GM19467 (cell line): ENCODE results near the gene ADAMTS8.

Experiments used
- ATAC-seq: cut with Tn5 transposase; IDR thresholded peaks from one replicate; pipeline ENCODE4 v1.9.1; 2021; ENCODE audit warnings: mild to moderate bottlenecking, moderate library complexity; ENCODE audit not compliant: unreplicated experiment

Gene ADAMTS8, protein sequence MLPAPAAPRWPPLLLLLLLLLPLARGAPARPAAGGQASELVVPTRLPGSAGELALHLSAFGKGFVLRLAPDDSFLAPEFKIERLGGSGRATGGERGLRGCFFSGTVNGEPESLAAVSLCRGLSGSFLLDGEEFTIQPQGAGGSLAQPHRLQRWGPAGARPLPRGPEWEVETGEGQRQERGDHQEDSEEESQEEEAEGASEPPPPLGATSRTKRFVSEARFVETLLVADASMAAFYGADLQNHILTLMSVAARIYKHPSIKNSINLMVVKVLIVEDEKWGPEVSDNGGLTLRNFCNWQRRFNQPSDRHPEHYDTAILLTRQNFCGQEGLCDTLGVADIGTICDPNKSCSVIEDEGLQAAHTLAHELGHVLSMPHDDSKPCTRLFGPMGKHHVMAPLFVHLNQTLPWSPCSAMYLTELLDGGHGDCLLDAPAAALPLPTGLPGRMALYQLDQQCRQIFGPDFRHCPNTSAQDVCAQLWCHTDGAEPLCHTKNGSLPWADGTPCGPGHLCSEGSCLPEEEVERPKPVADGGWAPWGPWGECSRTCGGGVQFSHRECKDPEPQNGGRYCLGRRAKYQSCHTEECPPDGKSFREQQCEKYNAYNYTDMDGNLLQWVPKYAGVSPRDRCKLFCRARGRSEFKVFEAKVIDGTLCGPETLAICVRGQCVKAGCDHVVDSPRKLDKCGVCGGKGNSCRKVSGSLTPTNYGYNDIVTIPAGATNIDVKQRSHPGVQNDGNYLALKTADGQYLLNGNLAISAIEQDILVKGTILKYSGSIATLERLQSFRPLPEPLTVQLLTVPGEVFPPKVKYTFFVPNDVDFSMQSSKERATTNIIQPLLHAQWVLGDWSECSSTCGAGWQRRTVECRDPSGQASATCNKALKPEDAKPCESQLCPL

GRCh38 chr11:130428316-130429119 lies at the start of gene ADAMTS8:
Gene ADAMTS8 (minus strand): TSS chr11:130428609. CDS start chr11:130428286, 323 bp downstream.
- no peak for ATAC-seq

DNA sequence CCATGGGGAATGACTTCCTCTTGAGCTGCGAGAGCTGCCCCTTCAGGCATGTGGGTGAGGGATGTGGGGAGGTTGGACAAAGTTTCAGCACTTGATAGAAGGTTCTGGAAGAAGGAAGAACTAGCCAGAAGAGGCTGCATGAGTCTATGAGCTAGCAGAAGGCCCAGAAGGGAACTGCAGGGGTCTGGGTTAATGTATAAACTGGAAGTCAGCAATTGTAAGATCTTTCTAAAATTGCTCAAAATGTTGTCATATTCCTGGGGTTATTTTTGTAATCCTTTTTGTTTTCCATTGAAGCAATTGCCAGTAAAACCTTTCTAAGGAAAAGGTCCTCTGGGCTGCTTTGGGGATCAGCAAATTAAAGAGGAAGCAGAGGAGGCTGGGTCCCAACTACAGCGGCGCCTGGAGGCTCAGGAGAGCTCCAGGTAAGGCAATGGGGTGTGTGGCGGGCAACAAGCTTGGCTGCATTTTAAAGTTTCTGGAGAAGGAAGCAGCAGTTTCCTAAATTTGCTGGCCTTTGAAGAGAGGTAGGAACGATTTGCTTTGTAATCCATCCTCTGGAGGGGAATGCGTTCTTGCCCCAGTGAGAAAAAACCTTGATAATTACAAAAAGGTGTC lies 49.3 kb upstream of the ADAMTS8 start:
- no peak for ATAC-seq

DNA sequence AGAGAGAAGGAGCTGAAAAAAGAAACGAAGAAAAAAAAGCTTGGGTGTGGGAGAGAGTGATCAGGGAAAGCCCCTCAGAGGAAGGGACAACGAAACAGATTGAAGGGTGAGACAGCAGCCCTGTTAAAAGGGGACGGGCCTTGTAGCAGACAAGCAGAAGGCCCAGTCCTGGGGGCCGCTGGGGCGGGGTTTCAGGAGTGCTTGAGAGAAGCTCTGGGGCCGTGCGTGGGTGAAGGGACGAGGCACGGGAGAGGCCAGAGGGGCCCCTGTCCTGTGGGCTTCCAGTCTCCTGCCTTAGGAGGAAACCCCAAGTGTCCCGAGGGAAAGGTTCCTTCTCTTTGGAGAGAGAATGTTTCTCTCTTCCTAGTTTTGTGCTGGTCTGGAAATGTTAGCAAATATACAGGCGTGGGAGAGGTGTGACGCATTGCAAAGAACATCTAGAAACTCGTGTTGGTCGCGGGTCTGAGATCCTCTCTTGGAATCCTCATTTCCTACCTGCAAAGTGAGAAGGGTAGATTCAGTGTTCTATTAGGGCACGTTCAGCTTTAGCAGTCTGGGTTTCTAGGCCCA lies 48.6 kb upstream of the ADAMTS8 start:
- ATAC-seq, result no peak

- no peak for ATAC-seq
These were observed 48.0 kb upstream of the ADAMTS8 start for GRCh38 chr11:130476200-130476921.

DNA sequence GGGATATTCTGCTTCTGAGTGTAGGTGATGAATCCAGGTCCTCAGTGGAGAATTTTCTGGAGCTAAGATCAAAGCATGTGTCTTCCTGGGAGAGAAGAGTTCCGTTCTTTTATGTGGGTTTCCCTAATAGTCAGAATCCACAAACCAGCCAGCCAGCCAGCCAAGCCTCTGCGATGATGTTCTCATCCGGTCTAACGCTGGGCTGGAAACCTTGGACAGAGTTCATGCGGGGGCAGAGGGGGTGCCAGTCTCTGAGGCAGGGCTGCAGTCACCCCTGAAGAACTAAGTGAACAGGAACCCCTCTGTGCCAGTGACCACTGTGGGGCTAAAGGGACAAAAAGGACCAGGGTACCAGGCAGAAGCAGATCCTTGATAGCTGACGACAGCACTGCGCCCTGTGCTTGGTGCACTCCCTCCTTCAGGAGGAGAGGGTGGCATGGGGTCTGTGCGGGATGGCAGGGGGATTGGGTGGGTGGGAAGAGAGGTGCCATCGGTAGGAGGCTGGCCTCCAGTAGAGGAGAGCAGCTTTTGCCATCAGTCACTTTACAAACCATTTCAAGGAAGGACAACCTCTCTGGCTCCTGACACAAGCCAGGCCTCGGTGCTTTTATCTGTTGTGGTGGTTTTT lies 47.1 kb upstream of the ADAMTS8 start:
- ATAC-seq, result no peak

- no peak for ATAC-seq
These were observed 46.4 kb upstream of the ADAMTS8 start for GRCh38 chr11:130474637-130475400.

GRCh38 chr11:130473795-130474377 lies 45.5 kb upstream of the ADAMTS8 start:
- ATAC-seq, result no peak

- ATAC-seq, result no peak
These were observed 44.8 kb upstream of the ADAMTS8 start for GRCh38 chr11:130473056-130473794.

GRCh38 chr11:130472434-130472961 lies 44.1 kb upstream of the ADAMTS8 start:
- no peak for ATAC-seq

DNA sequence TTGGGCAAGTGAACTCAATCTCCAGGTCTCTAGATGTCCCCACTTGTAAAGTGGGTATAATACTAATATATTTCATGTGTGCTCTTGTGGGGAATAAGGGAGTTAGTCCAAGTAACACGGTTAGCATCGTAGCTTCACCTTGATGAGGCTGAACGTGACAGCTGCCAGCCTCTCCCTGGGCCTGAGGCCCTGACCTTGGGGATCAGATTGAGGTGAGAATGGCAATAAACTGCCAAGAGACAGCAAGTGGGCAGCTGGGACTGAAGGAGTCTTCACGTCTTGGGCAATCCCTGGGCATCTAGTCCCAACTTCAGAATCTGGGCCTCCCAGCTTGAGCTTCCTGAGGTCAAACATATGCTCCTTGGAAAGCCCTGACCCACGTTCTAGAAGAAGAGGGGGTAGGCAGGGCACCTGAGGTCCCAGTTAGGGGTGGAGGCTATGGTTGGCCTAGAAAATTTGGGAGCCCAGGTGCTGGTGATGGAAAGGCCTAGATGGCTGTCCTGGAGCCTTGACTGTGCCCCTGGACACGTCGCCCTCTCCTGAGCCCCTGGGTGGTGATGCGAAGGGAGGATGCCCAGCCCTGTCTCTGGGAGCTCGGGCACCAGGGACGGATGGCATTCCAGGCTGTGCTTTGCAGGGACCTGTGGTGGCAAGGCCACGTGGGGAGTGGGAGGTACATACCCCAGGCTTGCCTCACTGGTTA lies 43.5 kb upstream of the ADAMTS8 start:
- no peak for ATAC-seq

- ATAC-seq, result no peak
These were observed 42.7 kb upstream of the ADAMTS8 start for GRCh38 chr11:130470832-130471706.

DNA sequence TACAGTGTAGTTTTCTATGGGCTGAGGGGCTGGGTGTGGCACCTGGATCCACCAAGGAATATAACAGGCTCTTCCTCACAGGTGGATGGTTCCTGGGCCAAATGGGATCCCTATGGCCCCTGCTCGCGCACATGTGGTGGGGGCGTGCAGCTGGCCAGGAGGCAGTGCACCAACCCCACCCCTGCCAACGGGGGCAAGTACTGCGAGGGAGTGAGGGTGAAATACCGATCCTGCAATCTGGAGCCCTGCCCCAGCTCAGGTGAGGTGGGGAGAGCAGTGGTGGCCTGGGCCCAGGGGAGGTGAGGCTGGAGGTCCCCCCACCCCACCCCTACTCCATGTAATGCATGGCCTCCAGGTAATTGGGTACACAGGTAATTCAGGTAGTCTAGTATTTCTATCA lies 40.8 kb upstream of the ADAMTS8 start:
- ATAC-seq, result no peak

- ATAC-seq, result no peak
These were observed 38.9 kb upstream of the ADAMTS8 start for GRCh38 chr11:130467116-130467900.

DNA sequence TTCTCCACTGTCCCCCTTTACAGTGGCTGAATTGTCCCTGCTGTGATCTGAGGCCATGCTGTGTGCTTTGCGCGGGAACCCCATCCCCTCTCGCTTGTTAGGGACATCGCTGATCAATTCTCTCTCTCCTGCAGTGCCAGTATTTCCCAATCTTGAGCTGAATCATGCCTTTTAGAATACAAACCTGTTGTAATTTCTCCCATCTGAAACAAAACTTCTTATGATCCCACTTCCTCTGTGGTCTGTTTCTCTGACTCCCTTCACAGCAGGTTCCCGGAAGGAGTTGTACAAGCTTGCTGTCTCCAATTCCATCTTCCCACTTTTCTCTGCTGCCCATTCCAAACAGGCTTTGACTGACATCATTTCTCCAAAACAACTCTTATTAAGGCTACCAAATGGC lies 36.9 kb upstream of the ADAMTS8 start:
- no peak for ATAC-seq
